HG02588 (cell line): ENCODE data around the gene PRSS56.

Source experiments
- ATAC-seq: cut with Tn5 transposase; IDR thresholded peaks from one replicate; pipeline ENCODE4 v1.9.1; 2021; ENCODE audit warnings: mild to moderate bottlenecking, moderate library complexity; ENCODE audit not compliant: unreplicated experiment

The PRSS56 gene

DNA sequence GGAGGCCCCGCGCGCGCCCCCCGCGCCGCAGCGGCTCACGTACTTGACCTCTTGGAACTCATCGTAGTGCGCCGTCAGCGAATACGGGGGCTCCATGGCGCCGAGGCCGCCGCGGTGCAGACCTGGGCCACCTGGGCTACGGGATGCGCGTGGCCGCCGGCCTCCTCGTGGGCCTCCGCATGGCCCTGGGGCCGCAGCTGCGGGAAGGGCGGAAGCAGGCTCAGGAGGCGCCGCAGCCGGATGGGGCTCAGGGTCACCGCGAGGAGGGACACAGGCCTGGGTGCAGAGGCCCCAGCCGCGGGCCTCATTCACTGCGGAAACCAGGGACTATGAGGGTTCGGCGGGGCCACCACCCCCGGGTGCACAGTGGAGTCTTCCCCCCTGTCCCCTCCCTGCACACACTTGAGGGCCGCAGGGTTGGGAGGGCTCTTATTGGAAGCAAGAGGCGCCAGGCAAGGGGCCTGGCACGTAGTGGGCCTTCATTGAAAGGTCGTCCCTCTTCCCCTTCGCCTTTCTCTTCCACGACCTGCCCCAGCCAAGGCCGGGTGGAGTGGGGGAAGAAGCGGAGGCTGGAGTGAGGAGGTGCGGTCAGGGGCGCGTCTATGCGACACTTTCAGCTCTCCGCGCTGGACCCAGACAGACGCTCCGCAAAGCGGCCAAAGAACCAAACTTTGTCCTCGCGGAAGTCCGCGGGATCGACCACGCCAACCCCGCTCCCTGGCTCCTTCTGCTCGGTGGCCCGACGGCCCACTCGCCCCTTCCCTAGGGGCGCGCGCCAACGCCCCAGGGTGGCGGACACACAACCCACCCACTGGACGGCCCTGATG lies 33.4 kb upstream of the PRSS56 start:
- no peak for ATAC-seq

DNA sequence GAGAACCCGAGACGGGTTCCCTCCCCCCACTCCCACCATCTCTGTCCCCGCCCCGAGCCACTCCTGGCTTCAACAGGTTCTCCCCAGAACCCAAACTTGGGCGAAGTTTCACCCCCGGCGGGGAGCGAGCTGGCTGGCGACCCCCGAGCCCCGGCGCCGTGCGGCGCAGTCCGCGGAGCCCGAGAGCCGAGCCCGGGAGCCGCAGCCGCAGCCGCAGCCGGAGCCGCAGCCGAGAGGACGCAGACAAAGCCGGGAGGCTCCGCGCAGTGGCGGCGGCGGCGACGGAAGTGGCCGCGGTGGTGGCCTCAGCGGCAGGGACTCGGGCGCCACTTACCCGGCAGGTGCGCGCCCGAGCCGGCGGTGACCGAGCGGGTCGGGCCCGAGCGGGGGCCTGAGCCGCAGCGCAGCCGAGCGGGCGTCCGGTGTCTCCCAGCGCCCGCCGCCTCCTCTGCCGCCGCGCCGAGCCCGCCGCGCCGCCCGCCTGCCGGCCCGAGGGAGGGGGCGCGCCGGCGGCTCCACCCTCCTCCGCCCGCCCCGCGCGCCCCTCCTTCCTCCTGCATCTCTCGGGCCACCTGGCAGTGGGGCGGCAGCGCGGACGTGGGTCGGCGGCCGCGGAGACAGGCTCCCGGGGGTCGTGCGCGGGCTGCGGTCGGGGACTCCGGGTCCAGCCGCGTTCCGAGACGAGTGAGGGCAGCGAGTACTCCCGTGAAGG lies 32.6 kb upstream of the PRSS56 start, which contains the start of gene ECEL1:
ECEL1 (minus strand) TSS at position 450 of the 712 bp plus-strand sequence. CDS start 1,181 bp downstream, outside the sequence.
- no peak for ATAC-seq

DNA sequence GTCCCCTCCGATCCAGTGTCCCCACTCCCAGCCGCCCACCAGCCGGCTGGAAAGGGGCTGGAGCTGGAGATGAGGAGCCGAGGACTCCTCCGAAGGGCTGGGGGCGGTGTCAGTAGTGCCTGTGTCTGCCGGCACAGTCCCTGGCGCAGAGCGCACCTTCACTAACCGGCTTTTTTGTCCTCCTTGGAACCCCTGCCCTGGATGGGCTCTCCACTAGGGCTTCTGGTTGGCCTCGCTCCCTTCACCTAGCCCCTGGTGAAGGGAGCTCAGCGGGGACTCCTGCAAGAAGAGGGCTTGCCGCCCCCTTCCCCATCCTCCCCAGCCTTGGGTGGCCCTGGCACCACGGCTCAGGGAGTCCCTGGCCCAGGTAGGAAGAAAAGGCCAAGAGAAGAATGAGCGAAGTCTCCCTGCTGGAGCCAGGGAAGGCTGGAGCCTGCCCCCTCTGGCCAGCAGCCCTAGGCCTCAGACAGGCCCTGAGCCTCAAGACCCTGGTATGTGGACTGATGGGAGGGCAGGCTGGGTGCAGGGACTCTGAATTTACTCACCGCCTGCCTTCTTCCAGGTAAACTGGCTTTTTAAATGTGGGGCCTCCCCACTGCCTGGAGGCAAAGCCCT lies 32.0 kb upstream of the PRSS56 start:
- ATAC-seq: no peak

DNA sequence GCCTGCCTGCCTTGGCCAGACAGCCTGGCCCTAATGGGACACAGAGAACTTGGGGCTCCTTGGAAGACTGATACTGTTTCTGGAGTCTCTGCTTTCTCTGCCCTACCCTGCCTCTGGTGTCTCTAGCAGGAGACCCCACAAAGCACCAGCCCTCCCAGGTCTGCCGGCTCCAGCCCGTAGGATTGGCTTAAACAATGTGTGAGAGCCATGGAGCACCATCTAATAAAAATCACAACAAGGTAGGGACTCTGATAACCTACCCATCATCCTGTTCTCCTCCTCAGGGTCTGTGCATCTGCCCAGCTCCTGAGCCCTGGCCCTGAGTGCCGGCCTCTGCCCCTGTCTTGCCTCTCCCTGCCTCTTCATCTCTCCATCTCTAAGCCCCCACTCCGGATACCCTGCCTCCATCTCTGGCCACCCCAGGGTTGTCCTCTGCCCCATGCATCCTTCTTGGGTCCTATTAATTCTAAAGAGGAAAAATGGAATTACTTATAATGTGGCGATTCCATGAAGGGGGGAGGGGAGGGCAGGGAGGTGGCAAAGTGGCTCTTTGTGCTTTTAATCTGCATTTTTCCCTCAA lies 31.4 kb upstream of the PRSS56 start:
- no peak for ATAC-seq

DNA sequence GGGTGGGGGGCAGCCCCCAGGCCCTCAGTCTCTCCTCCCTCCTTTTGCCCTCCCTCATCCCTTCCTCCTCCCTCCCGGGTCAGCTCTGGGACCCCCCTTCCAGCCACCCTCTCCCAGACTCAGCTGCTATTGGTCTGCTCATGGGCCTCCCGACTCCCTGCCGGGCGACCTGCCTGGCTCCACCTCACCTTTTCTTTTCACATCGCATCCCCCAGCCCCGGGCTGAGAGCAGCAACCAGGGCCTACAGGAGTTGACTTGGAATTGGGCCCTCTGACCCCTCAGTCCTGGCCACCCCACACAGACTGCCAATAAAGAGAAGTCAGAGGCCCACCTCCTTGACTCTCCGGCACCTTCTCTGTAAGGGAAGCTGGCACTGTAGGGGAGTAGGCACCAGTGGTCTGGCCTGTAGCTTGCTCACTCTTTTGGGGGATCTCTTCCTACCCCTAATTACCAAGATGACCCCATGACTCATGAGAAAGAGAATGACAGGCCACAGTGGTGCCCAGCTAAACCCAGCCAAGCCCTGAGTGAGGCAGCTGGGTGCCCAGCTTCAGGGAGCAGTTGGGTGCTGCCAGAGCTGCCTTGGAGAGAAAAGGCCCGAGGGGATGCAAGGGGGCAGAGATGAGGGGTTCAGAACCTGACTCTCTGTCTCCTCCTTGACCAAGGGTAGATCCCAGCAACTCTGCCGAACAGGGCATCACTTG lies 30.5 kb upstream of the PRSS56 start:
- no peak for ATAC-seq

DNA sequence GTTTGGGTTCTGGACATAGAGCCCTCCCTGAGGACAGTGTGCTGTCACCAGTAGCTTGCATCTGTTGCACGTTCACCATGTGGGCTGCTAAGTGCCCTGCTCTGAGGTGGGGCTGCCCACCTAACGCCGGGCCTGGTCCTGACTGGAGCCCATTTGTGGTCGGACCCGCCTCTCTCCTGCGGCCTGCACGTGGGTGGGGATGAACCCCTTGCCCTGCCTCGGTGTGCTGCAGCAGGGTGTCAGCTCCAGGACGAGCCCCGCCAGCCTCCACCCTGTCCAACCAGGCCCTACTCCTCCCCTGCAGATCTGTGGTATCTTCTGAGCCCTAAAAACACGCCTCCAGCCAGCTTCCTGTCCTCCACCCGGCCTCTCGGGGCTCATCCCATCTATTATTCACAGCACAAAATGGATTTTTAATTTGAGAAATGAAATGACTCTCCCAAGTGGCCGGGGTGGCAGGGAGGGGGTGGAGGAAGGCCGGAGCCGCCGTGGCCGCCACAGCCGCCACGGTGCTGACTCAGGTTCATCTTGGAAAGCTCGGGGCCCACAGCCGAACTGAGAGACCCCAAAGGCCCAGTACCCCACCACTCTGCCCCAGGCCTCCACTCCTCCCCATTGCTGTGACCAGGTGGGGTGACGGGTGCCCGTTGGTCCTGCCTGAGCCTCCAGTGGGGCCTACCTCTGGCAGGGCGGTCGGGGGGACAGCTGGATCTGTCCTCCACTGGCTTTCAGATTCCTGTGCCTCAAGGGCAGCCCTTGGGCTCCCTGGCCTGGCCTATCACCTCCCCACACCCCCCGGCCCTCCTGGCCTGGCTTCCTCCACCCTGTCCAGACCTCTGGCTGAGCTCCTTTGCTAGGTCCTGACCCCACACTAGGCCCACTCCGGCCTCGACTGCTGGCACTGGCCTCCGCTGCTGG lies 29.7 kb upstream of the PRSS56 start:
- no peak for ATAC-seq

DNA sequence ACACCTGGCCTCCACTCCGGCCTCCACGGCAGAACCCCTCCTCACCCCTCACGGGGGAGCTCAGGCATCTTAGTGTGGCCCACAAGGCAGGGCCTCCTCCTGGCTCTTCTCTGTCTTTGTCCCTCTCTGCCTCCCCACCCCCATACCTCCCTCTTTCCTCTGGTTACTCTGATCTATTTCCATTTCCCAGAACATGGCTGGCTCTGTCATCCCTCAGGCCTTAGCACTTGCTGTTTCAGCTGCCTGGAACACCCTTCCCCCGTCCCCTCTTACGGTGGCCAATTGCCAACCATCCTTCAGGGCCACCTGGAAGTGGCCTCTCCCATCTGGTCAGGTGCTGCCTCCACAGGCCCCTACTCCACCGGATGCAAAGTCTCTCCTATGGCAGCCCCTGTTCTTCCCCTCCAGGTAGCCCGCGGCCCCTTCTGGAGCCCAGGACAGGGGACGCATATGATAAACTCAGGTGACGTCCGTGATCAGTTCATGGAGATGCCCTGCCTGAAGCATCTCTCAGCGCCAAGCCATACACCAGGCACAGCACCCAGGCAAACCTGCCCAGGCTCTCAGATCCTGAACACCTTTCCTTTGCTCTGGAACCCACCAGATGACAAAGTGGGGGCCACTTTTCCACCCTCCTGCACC lies 28.9 kb upstream of the PRSS56 start:
- no peak for ATAC-seq

DNA sequence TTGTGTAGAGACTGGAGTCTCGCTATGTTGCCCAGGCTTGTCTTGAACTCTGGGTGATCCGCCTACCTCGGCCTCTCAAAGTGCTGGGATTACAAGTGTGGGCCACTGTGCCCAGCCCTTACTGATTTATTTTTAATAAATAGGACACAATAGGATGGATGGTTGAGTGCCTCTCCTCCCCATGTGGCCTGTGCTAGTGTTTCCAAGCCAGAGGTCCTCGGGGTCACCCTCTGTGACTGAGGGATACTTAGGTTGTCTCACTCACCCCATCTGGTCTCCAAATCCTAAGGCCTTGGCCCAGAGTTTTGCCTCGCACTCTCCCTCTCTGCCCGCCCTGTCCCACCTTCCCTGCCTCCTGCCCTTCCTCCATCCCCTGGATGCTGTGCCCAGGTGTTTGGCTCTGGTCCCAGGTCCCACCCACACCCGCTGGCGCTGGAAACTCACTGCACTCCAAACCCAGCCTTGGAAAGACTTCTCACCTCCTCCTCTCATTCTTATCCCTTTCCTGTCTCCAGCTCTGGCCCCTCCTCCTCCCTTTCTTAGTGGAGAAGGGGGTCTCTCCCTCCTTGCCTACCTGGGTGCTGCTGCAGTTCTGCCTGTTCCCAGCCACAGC lies 27.8 kb upstream of the PRSS56 start:
- ATAC-seq: no peak

DNA sequence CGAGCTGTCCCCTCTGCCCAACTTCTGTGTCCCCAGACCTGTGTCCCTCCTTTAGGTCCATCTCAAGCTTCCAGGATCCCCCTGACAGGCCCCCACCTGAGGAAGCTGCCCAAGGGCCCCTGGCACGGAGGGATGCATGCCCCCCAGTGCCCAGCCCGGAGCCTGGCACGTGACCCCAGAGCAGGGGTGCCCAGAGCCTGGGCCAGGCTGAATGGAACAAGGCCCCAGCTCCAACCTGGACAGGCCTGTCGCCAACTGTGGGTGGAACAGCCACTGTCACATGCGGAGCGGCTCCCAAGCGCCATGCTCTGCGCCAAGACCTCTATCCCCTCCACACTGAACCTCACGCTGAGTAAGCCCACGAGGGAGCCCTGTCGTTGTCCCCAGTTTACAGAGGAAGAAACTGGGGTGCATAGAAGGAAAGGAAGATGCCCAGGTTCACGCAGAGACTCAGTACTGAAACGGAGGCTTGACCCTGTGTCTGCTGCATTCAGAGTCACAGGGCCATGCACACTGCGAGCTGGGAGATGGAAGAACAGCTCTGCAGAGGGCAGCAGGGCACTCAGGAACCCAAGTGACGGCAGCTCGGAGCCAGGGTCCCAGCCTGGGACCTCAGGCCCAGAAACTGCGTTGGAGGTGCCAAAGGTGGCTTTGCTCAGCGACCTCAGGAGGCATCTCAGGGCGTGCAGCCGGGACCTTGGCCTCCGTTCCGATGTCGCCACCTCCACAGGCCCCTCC lies 27.1 kb upstream of the PRSS56 start:
- ATAC-seq: no peak

DNA sequence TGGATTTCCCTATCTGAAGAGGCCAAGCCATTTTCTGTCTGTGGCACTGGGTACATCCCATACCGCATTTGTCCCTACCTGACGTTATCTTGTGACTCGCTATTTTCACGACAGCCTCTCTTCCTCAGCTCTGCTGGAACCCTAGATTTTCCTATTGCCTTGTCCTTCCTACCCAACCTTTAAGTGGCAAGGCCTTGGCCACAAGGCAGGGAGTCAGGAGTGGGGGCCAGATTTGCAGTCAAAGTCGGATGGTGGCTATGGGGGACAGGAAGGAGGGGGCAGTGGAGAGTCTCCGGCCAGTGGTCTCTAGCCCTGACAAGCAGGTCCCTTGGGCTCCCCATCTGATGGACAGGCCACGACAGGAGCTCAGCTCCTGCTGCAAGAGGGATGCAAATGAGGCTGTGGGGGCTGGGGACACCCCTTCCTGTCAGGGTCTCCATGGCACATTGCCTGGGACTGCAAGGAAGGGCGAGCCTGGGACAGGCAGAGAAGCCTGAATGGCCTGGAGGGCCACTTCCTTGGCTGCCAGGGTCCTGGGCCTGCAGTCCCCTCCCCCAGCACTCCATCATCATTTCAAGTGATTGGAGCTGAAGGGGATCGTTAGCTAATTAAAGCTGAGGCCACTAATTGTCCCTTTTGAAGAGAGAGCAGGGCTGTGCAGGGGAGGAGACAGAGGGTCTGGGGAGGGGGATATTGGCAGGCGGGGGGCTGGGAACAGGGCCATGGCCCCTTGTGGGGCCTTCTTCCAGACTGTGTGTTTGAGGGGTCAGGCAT lies 26.3 kb upstream of the PRSS56 start:
- ATAC-seq: no peak

DNA sequence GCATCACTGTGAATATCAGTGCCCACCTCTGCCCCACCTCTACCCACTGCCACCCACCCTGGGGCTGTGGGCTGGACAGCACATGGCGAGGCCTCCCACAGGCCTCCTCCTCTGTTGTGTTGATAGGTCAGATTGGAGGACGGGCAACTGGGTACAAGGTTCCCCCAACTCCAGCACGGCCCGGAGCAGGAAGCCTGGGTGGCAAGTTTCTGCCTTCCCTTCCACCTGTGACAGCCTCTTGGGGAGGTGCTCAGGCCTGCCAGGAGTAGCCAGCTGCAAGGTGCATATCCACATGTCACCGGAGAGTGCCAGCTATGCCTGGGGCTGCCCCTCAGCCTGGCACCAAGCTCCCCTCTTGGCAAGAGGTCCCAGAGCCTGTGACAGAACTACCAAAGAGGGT lies 25.6 kb upstream of the PRSS56 start:
- ATAC-seq: no peak

DNA sequence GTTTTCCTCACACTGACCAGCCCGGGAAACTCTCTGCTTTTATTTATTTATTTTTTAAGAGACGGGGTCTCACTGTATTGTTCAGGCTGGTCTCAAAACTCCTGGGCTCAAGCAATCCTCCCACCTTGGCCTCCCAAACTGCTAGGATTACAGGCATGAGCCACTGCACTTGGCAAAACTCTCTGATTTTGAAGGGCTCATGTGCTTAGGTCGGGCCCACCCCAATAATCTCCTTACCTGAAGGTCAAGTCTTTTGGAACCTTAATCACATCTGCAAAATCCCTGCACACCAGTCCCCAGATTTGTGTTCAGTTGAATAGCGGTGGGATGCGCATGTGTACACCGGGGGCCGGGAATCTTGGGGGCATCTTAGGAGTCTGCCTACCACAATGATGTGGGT lies 24.9 kb upstream of the PRSS56 start:
- no peak for ATAC-seq

DNA sequence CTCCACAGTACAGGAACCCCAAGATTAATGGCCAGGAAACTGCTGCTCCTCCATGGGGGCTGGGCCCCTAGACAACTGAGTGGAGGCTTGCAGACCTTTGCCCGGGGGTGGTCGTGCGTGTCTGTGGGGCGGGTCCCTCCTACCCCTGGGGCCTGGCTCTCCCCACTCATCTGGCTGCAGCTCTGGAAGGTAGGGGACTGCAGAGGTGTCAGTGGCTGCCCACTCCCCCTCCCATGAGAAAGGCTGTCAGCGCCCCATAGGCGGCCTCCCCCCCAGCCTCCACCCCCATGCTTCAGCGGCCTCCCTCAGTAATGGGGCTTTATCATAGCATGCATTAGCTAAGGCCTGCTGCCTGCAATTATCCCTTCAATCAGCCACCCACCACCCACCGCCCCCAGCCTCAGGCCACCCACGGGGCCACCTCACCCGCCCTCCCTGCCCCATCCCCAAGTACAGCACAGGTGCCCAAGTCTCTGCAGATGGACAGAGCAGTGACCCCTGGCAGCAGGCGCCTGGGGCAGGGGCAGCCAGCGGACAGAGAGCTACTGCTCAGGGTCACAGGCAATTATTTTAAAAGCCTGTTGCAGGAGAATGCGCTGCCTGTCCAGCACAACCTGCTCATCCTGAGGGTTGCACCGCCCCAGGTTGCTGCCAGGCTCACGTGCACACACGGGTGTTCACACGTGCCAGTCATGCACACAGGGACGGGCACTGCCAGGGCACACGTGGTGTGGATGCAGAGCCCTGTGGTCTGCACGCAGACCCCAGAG lies 23.5 kb upstream of the PRSS56 start:
- no peak for ATAC-seq

DNA sequence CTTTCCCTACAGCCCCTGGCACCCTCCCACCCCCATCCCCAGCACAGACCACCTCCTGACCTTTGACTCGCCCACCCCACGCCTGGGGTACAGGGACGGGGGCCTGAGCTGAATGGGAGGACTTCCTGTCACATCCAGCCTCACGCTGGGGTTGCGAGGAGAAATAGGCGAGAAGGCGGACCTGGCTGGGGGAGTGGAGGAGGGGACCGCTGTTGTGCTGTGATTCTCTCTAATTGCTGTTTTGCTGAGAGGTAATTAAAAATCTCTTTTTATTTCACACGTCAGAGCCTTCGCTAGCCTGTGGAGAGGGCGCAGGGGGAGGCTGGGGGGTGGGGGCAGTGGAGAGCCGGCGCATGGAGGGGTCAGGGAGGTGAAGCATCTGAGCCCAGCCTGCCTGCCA lies 22.8 kb upstream of the PRSS56 start:
- no peak for ATAC-seq

DNA sequence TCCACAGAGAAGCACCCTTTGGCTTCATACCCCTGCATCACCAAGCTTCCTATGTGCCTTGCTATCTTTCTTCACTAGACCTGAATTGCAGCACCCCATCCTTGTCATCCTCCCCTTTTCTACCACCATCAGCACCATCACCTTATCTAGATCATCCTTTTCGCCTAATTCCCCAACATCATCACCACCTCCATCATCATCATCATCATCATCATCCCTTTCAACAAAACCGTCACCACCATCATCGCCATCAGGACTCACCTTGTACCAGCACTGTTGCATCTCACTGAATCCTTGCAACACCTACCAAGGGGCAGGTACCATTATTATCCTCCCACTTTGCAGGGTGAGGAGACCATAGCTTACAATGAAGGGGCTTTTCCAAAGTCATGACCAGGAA lies 21.7 kb upstream of the PRSS56 start:
- no peak for ATAC-seq

DNA sequence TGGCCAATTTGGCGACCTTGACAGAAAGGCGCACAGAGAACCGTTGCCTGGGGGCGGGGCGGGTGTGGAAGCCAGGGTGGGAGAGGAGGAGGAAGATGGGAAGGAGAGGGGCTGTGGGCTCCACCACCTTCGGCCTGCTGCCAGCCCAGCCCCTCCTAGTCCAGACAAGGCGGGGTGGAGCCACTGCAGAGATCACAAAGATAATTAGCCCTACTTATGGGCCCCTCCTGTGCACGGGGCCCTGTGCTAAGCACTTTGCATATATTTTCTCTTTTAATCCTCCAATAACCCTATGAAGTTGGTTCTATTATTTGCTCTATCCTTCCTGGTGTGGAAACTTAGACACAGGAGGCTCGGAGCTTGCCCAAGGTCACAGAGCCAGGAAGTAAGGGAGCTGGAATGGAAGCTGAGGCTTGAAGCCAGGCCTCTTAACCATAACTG lies 18.8 kb upstream of the PRSS56 start:
- ATAC-seq: no peak
